Neural progenitor cell (in vitro differentiated cells): Measurements from ENCODE around the gene PAQR4. TPM values are rescaled to one million over a fixed set of nuclear protein-coding genes. Genes with fewer than 3 reads are reported as not detected.

Experiments
- DNase-seq: peaks from one replicate; pipeline ENCODE4 v3.0.0-alpha.2; 2016; ENCODE audit warnings: low spot score
- H2AFZ ChIP-seq: fragments of 200-600 bp; sonication (generic); replicated peaks from 2 replicates; pipeline ENCODE4 v1.6.1; 2016; ENCODE audit warnings: antibody characterized with exemption
- H3F3A ChIP-seq: fragments of 200-600 bp; sonication (generic); 2 replicates; pipeline ENCODE4 v1.6.1; 2016; ENCODE audit warnings: antibody characterized with exemption, low read depth
- H3K27ac ChIP-seq: fragments of 200-600 bp; sonication (generic); 2 replicates; pipeline ENCODE4 v1.5.1; 2016; ENCODE audit warnings: mild to moderate bottlenecking
- H3K27me3 ChIP-seq: fragments of 200-600 bp; sonication (generic); 2 replicates; pipeline ENCODE4 v1.6.1; 2016; ENCODE audit warnings: mild to moderate bottlenecking, moderate library complexity
- H3K36me3 ChIP-seq: fragments of 200-600 bp; sonication (generic); 2 replicates; pipeline ENCODE4 v1.5.1; 2016
- H3K4me1 ChIP-seq: fragments of 200-600 bp; sonication (generic); 2 replicates; pipeline ENCODE4 v1.6.1; 2016; ENCODE audit warnings: mixed run types
- H3K4me2 ChIP-seq: fragments of 200-600 bp; sonication (generic); 2 replicates; pipeline ENCODE4 v1.6.1; 2016
- H3K4me3 ChIP-seq: fragments of 200-600 bp; sonication (generic); 2 replicates; pipeline ENCODE4 v1.5.1; 2016
- H3K79me2 ChIP-seq: fragments of 200-600 bp; sonication (generic); 2 replicates; pipeline ENCODE4 v1.6.1; 2016; ENCODE audit warnings: low read depth
- H3K9ac ChIP-seq: fragments of 200-600 bp; sonication (generic); 2 replicates; pipeline ENCODE4 v1.6.1; 2016
- H3K9me3 ChIP-seq: fragments of 200-600 bp; sonication (generic); 2 replicates; pipeline ENCODE4 v1.5.1; 2016; ENCODE audit warnings: low read depth
- H4K20me1 ChIP-seq: fragments of 200-600 bp; sonication (generic); 2 replicates; pipeline ENCODE4 v1.6.1; 2016; ENCODE audit warnings: low read depth
- H3K27ac Mint-ChIP-seq: 3 replicates; pipeline ENCODE4 v1.8.0; 2021; ENCODE audit warnings: mixed read lengths
- H3K27me3 Mint-ChIP-seq: 2 replicates; pipeline ENCODE4 v1.8.0; 2022; ENCODE audit warnings: low read depth, mild to moderate bottlenecking, inconsistent platforms, moderate library complexity, mixed read lengths; ENCODE audit not compliant: insufficient read depth
- H3K36me3 Mint-ChIP-seq: 3 replicates; pipeline ENCODE4 v1.8.0; 2021; ENCODE audit warnings: mixed read lengths
- H3K4me1 Mint-ChIP-seq: 3 replicates; pipeline ENCODE4 v1.8.0; 2021; ENCODE audit warnings: mixed read lengths
- H3K4me3 Mint-ChIP-seq: 3 replicates; pipeline ENCODE4 v1.8.0; 2021; ENCODE audit warnings: mild to moderate bottlenecking, moderate library complexity, mixed read lengths
- H3K9me3 Mint-ChIP-seq: 3 replicates; pipeline ENCODE4 v1.8.0; 2020; ENCODE audit warnings: mixed read lengths
- CTCF ChIP-seq: fragments of 200-600 bp; sonication (generic); IDR thresholded peaks from 2 replicates; pipeline ENCODE4 v1.5.1; 2017; ENCODE audit warnings: antibody characterized with exemption, mild to moderate bottlenecking
- EZH2 ChIP-seq: fragments of 200-600 bp; sonication (generic); IDR thresholded peaks from 2 replicates; pipeline ENCODE4 v1.6.1; 2017; ENCODE audit warnings: antibody characterized with exemption, mild to moderate bottlenecking, moderate library complexity
- EZH2phosphoT487 ChIP-seq: fragments of 200-600 bp; sonication (generic); IDR thresholded peaks from 2 replicates; pipeline ENCODE4 v1.6.1; 2017; ENCODE audit warnings: antibody characterized with exemption
- total RNA-seq: library from RNA; depleted of rRNA; stranded (reverse); fragments of >200 nt; gene quantifications from 2 replicates; pipeline ENCODE4 v1.2.3, GENCODE V29; 2015; ENCODE audit warnings: low replicate concordance

The PAQR4 gene
- total RNA-seq, 1 donor from 2014 or later: 3.3 TPM

- Mint-ChIP-seq H3K36me3 (no peaks in the 10 kb centered on the region), H3K9me3 (peaks cover 2% of the 10 kb centered on the region), H3K27me3 (peaks cover 38% of the 10 kb centered on the region), H3K4me1 (peaks cover 16% of the 10 kb centered on the region), H3K4me3 (peak overlapping the region; percentile 78), H3K27ac (no peak overlapping the region)
- Histone ChIP-seq H3K27ac (no peak overlapping the region), H2AFZ (no peak overlapping the region), H3K79me2 (no peaks in the 10 kb centered on the region), H3K9ac (no peak overlapping the region), H3K9me3 (no peaks in the 10 kb centered on the region), H4K20me1 (peaks cover 11% of the 10 kb centered on the region), H3K27me3 (peaks cover 42% of the 10 kb centered on the region), H3K4me1 (peaks cover 18% of the 10 kb centered on the region), H3F3A (peaks cover 31% of the 10 kb centered on the region), H3K4me3 (no peak overlapping the region), H3K4me2 (no peak overlapping the region), H3K36me3 (no peaks in the 10 kb centered on the region)
- TF ChIP-seq CTCF (peak; percentile 57), EZH2 (no peak)
- peak; percentile 99 for DNase-seq
Observed at GRCh38 chr16:3003582-3004270, 34.6 kb downstream of the PAQR4 start.

DNA sequence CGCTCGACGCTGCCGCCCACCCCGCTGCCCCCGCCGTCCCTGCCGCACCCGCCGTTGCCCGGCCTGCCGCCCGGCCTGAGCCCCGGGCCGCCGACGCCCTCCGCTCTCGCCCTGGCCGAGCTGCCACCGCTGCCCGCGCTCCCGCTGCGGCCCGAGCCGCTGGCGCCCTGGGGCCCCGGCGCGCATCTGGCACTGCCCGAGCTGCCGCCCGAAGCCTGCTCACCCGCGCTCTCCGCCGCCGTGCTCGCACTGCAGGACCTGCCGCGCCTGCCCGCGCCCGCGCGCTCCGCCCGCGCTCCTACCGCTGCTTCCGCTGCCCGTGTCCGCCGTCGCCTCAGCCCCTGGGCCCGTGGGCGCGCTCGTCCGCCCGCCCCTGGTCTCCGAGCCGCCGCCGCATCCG, 35.2 kb downstream of the PAQR4 start:
- Mint-ChIP-seq H3K27ac (no peak overlapping the region), H3K9me3 (peaks cover 2% of the 10 kb centered on the region), H3K4me3 (no peak overlapping the region), H3K4me1 (peaks cover 18% of the 10 kb centered on the region), H3K36me3 (no peaks in the 10 kb centered on the region), H3K27me3 (peaks cover 38% of the 10 kb centered on the region)
- TF ChIP-seq EZH2 (no peak), CTCF (no peak), EZH2phosphoT487 (no peak)
- Histone ChIP-seq H3K27ac (no peak overlapping the region), H4K20me1 (peaks cover 11% of the 10 kb centered on the region), H3K79me2 (no peaks in the 10 kb centered on the region), H3K4me1 (peaks cover 19% of the 10 kb centered on the region), H3K27me3 (peaks cover 48% of the 10 kb centered on the region), H3K4me3 (no peak overlapping the region), H3K4me2 (no peak overlapping the region), H3K36me3 (no peaks in the 10 kb centered on the region), H2AFZ (no peak overlapping the region), H3K9me3 (no peaks in the 10 kb centered on the region), H3F3A (peaks cover 37% of the 10 kb centered on the region), H3K9ac (no peak overlapping the region)
- DNase-seq: peak; percentile 50

DNA sequence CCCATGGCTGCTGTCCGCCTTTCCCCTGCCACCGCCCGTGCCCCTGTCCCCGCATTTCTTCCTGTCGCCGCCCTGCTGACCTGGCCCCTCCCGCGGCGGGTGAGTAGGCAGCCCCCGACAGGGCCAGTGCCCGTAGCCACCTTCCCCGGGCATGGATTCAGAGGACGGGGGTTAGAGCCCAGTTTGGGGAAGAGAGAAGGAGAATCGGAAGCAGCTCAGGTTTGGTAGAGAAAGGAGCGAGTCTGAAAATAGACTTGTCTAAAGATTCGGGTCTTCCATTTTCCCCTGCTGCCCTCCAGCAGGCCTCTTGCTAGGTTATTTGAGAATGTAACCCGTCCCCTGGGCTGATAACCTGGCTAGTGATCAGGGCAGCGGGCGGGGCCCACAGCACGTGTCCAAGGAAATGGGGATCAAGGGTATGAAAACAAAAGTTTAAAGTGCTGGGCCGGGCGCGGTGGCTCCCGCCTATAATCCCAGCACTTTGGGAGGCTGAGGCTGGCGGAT, 35.7 kb downstream of the PAQR4 start:
- TF ChIP-seq CTCF: no peak
- peak; percentile 67 for TF ChIP-seq EZH2
- no peak for TF ChIP-seq EZH2phosphoT487
- Histone ChIP-seq H2AFZ (no peak overlapping the region), H3K27ac (no peak overlapping the region), H3K79me2 (no peaks in the 10 kb centered on the region), H4K20me1 (peaks cover 11% of the 10 kb centered on the region), H3K9ac (no peak overlapping the region), H3K4me3 (peak overlapping the region; percentile 20), H3K9me3 (no peaks in the 10 kb centered on the region), H3F3A (peaks cover 42% of the 10 kb centered on the region), H3K36me3 (no peaks in the 10 kb centered on the region), H3K4me1 (peaks cover 24% of the 10 kb centered on the region), H3K27me3 (peaks cover 53% of the 10 kb centered on the region), H3K4me2 (peak overlapping the region; percentile 80)
- DNase-seq: peak; percentile 38
- Mint-ChIP-seq H3K27ac (no peak overlapping the region), H3K4me1 (peaks cover 18% of the 10 kb centered on the region), H3K9me3 (peaks cover 2% of the 10 kb centered on the region), H3K27me3 (peaks cover 38% of the 10 kb centered on the region), H3K36me3 (no peaks in the 10 kb centered on the region), H3K4me3 (peak overlapping the region; percentile 79)
